Measurements from ENCODE around the gene TMEM250.
"Not testable (repeated sequence)": the region's sequence is repeated elsewhere in the genome, so short reads cannot be mapped to it uniquely, and the experiment has no call there.

The TMEM250 gene

GRCh38 chr9:136110082-136111061 is 8.3 kb downstream of the TMEM250 start:
- no peak for DNase-seq

GRCh38 chr9:136109351-136110081 is 9.2 kb downstream of the TMEM250 start:
- DNase-seq = peak; percentile 84 to 89

GRCh38 chr9:136108648-136109266 is 9.9 kb downstream of the TMEM250 start:
- DNase-seq = no peak

DNA sequence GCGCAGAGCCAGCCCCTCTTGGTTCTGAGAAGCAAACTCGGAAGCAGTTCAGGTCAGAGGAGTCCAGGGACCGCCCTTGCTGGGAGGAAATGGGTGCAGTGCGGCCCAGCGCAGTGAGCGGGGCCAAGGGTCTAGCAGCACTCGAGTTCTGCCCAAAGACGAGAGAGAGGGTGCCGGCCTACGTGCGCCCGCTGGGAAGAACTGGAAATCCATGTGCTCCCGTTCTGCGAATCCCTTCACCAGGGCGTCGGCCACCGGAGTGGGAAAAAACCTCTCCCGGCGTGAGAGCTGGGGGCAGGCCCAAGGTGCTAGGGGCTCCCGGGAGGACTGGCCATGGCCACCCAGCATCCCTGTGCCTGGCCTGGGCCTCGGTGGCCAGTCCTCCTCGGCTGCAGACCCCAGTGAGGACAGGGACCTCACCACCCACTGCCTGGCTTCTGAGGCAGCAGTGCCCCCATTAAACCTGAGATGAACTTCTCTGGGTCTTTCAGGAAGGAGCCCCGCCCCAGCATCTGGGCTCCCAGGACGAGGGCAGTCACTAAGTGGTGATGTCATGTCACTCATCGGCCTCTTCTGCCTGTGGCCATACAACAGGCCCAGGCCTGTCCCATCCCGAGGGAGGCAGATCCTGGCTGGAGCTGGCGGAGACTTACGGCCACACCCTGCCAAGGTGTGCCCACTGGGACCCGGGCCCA is 10.6 kb downstream of the TMEM250 start:
- DNase-seq = no peak

DNA sequence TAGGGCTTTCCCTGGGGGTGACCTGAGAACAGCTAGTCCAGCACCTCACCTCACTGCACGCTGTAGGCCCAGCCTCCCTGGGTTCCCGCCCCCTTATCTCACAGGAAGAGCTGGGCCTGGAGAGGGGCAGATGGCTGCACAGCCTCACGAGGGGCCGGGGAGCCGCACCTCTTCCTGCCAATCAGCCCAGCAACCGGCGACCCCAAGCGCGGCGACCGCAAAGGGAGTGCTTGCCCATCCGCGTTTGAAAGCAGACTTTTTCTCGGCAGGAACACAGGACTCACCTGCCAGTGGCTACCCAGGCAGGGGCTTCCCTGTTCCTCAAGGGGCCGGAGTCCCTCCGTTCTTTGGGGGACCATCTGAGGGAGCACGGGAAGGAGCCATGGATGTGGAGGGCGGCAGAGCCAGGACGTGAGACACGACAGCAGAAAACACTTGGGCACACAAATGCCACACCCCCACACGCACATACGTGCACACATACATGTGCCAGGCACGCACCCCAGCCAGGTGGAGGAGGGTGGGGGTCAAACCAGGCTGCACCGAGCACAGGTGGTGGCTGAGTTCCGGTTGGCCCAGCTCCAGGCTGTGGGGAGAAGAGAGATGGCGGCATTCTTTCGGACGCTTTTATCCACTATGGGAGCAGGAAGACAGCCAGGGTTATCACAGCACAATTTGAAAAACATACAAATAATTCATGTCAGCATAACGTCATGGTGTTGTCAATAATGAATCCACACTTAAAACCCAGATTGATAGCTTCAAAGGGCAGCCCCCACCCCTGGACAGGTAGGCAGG is 11.3 kb downstream of the TMEM250 start:
- peak in 1 of 2 donors; percentile 10 for DNase-seq

GRCh38 chr9:136105398-136106135 is 13.1 kb downstream of the TMEM250 start:
- DNase-seq = peak in 1 of 2 donors; percentile 28

- DNase-seq = no peak
Measured at GRCh38 chr9:136104916-136105315, 13.8 kb downstream of the TMEM250 start.

DNA sequence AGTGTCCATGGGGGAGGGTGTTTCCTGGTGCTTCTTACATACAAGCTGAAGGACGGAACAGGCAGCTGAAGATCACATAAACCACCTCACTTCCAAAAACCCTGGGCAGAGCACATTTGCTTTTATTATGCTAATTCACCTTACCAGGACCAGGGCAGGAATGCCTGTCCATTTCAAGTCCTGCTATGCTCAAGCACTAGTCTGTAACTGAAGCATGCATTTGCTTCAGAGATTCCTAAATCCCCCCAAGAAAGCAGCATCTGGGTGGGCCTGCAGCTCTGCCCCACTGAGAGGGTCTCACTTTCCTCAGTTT is 14.2 kb downstream of the TMEM250 start:
- DNase-seq = no peak

- DNase-seq = no peak
Measured at GRCh38 chr9:136103651-136104487, 14.8 kb downstream of the TMEM250 start.

GRCh38 chr9:136101615-136102074 is 17.0 kb downstream of the TMEM250 start:
- DNase-seq = not testable (repeated sequence)

- DNase-seq = no peak
Measured at GRCh38 chr9:136100700-136101614, 17.7 kb downstream of the TMEM250 start.

- no peak for DNase-seq
Measured at GRCh38 chr9:136099542-136099941, 19.1 kb downstream of the TMEM250 start.

- no peak for DNase-seq
Measured at GRCh38 chr9:136098844-136099243, 19.8 kb downstream of the TMEM250 start.

- no peak for DNase-seq
Measured at GRCh38 chr9:136098210-136098609, 20.5 kb downstream of the TMEM250 start.

DNA sequence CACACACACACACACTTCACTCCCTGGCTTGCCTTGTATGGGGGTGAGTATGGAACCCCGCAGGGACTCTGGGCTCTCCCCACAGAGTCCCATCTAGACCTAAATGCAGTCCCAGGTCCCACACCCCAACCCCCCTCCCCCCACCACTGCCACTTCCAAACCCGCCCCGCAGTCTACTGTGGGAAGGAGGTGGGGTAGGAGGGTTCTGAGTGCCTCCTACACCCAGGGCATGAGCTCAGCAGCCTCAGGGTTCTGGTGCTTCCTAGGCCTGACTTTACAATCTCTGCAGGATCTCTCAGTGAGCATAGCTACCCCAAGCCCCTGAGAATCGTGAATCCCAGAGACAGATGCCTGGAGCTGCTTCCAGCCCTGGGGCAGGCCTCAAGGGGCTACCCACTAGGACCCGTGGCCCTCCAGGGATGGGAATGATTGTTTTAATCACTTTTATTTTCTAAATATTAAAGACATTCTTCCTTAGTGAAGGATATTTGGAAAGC is 22.1 kb downstream of the TMEM250 start:
- DNase-seq = no peak

DNA sequence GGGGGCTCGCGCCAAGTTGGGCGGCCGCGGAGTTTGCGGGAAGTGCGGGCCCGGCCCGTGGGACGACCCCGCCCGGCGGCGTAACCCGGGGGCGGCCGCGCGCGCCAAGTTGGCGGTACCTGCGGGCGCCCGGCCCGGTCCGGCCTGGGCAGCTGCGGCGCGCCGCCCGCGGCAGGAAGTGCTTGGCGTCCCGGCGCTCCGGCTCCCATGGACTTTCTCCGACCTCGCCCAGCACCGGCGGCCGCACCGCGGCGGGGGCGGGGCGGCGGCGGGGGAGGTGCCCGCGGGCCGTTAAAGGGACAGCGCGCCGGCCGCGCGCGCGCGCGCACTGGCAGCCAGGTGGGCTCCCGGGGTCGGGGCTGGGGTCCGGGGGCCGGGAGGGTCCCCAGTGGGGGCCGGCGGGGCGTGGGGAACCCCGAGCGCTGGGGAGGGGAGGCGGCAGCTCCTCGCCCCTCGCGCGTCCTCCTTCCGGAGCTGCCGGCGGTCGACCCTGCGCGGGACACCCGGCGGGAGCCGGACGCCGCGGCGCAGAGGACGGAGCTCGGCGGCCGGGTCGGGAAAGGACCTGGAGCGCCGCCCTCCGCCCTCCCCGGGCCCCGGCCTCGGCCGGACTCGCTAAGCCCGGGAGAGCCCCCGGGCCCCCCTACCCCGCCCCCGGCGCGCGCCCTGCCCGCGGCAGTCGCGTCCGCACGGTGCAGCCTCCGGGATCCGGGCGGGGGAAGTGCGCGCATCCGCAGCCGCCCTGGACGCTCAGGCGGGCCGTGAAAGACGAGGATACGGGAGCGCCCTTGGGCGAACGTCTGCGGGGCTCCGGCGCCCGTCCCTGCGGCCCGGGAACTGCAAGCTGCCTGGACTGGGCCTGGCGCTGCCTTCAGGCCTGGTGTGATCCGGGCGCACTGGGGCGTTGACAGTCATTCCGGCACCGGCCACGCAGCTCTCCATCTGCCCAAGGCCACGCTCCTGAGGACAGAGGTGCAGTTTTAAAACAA is 23.3 kb downstream of the TMEM250 start, which contains the start of gene NACC2:
Gene NACC2, minus strand, starts transcription at position 220 of the 989 bp plus-strand sequence. CDS start 44,768 bp downstream, outside the sequence.
- peak in 1 of 2 donors; percentile 27 for DNase-seq

All from bone marrow (tissue), 2 donors.